ENCODE data around the gene CTSO.
"Not testable (repeated sequence)": the region's sequence is repeated elsewhere in the genome, so short reads cannot be mapped to it uniquely, and the experiment has no call there.

The CTSO gene

DNA sequence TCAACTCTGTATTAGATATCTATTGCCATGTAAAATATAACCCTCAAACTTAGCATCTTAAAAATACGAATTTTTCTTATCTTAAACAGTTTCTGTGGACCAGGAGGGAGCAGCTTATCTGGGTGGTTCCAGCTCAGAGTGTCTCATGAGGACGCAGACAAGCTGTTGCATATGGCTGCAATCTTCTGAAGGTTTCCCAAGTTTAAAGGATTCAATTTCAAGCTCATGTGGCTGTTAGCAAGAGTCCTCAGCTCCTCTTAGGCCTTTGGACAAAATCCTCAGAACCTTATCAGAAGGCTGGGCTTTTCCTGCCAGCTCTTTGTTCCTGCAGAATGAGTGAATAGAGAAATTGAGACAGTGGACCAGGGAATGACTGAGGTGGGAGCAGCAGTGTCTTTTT, 2.8 kb upstream of the CTSO start:
- DNase-seq (ENCODE audit: extremely low read depth in 1 of 2, low read depth in 1 of 2), result no peak

DNA sequence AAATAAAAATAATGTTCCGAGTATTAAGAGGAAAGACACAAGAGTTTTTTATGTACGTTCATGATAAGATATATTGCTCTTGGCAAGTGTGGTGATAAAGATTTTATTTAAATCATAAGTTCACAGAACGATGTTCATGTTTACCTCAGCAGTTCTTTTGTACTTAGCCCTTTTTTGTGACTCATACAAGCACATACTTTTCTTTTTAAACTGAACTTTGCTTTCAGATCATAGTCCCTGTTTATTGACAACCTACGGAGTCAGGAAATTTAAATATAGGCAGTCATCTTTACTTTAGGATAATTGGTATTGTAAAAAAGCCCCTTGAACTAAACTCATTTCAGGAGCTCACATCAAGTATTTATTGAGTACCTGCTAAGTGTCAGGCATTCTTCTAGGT, 1.3 kb upstream of the CTSO start:
- no peak for DNase-seq (ENCODE audit: extremely low read depth in 1 of 2, low read depth in 1 of 2)

DNA sequence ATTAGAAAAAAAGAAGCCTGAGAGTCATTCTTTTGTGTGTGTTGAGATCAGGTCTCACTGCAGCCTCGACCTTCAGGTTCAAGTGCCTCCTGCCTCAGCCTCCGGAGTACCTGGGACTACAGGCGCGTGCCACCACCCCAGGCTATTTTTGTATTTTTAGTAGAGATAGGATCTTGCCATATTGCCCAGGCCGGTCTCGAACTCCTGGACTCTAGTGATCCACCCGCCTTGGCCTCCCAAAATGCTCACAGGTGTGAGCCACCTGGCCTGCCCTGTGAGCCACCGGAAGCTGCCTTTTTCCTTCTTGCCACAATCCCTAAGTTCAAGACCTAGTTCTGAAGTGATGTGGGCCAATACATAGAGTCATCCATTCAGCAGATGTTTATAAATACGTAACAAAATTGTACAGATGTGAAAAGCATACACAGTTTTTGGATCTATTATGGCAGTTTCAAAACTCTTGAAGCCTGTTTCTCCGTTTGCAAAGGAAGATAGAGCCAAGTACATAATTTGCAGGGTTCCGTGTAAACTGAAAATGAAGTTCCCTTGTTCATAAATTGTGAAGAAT, 536 bp upstream of the CTSO start:
- DNase-seq (ENCODE audit: extremely low read depth in 1 of 2, low read depth in 1 of 2), result no peak

DNA sequence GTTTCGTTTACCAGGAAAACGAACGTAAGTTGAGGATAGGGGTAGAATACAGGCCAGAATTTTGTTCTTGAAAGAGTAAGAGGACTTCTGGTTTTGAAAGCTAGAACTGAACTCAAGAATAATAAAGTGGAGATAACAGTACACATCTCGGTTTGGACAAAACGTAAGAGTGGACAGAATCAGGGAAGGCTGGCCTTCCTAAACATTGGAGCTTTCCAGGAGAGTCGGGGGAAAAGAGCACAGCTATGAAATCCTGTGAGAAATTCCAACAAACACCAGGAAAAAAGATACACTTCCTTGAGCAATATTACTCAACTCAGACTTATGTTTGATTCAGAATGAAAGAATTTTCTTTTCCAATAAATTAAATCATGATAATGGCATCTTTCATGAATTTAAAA, 1.2 kb downstream of the CTSO start:
- no peak for DNase-seq (ENCODE audit: extremely low read depth in 1 of 2, low read depth in 1 of 2)

- no peak for DNase-seq (ENCODE audit: extremely low read depth in 1 of 2, low read depth in 1 of 2)
Observed at GRCh38 chr4:155950461-155950860, 3.2 kb downstream of the CTSO start.

- no peak for DNase-seq (ENCODE audit: extremely low read depth in 1 of 2, low read depth in 1 of 2)
Observed at GRCh38 chr4:155948541-155948940, 5.1 kb downstream of the CTSO start.

DNA sequence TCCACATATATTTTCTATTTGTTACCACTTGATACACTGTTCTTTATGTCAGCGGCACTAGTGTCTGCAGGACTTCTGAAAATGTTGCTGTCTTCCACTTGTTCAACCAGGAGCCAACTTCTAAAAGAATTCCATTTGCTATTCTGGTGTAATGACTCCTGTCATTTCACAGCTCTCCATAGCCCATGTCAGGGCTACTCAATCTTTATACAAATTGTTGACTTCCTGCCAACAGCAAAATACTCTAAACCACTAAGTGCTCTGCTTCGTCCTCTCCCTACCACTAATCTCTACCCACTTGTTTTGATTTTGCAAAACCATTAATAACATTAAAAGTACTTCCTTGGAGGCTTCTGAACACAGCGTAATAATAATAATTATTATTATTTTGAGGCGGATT, 7.2 kb downstream of the CTSO start:
- DNase-seq (ENCODE audit: extremely low read depth in 1 of 2, low read depth in 1 of 2), result no peak

GRCh38 chr4:155944516-155944915, 9.2 kb downstream of the CTSO start:
- DNase-seq (ENCODE audit: extremely low read depth in 1 of 2, low read depth in 1 of 2), result no peak

- no peak for DNase-seq (ENCODE audit: extremely low read depth in 1 of 2, low read depth in 1 of 2)
Observed at GRCh38 chr4:155943605-155944291, 9.9 kb downstream of the CTSO start.

- DNase-seq (ENCODE audit: extremely low read depth in 1 of 2, low read depth in 1 of 2), result no peak
Observed at GRCh38 chr4:155941820-155942219, 11.8 kb downstream of the CTSO start.

GRCh38 chr4:155941085-155941790, 12.4 kb downstream of the CTSO start:
- no peak for DNase-seq (ENCODE audit: extremely low read depth in 1 of 2, low read depth in 1 of 2)

- DNase-seq (ENCODE audit: extremely low read depth in 1 of 2, low read depth in 1 of 2), result no peak
Observed at GRCh38 chr4:155935389-155935986, 18.2 kb downstream of the CTSO start.

GRCh38 chr4:155934634-155935033, 19.0 kb downstream of the CTSO start:
- DNase-seq (ENCODE audit: extremely low read depth in 1 of 2, low read depth in 1 of 2), result not testable (repeated sequence)

DNA sequence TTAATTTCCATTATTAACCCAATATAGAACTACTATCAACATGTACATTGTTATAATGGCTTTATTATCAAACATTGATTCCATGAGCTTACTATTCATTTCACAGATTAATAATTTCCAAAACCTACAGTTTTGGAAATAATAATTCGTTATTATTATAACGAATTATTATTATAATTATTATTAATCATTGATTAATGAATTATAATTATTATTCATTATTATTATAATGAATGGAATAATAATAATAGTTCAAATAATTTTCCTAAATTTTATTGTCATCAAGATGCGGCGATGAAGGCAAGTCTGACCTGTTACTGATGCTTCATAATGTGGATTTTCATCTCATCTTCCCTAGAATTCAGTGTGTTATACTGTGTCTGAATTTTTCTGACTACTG, 22.0 kb downstream of the CTSO start:
- no peak for DNase-seq (ENCODE audit: extremely low read depth in 1 of 2, low read depth in 1 of 2)

- no peak for DNase-seq (ENCODE audit: extremely low read depth in 1 of 2, low read depth in 1 of 2)
Observed at GRCh38 chr4:155930330-155930729, 23.3 kb downstream of the CTSO start.

- DNase-seq (ENCODE audit: extremely low read depth in 1 of 2, low read depth in 1 of 2), result no peak
Observed at GRCh38 chr4:155929833-155930232, 23.8 kb downstream of the CTSO start.

DNA sequence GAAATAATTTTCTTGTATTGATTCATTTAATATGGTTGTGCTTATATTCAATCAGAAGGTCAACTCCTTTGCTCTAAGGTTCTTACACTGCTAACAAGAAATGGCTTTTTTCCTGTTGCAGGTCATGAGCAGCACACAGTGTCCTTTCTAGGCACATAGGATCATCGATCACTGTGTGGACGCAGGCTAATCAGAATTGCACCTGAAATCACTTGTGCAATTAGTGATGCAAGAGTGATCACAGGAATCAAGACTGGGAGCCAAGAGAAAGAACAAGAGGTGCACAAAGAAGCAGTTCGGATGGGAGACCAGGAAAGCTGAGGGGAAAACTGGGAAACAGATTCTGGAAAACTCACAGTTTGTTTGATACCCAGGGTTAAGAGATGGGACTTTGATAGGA, 29.0 kb downstream of the CTSO start:
- DNase-seq (ENCODE audit: extremely low read depth in 1 of 2, low read depth in 1 of 2), result no peak

DNA sequence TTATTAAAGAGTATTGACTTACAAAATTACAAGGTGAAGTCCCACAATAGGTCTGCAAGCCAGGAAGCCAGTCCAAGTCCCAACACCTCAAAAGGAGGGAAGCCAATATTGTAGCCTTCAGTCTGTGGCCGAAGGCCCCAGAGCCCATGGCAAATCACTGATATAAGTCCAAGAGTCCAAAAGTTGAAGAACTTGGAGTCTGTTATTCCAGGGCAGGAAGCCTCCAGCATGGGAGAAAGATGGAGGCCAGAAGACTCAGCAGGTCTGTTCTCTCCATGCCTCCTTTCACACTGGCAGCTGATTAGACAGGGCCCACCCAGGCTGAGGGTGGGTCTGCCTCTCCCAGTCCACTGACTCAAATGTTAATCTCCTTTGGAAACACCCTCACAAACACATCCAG, 32.1 kb downstream of the CTSO start:
- DNase-seq (ENCODE audit: extremely low read depth in 1 of 2, low read depth in 1 of 2), result no peak

DNA sequence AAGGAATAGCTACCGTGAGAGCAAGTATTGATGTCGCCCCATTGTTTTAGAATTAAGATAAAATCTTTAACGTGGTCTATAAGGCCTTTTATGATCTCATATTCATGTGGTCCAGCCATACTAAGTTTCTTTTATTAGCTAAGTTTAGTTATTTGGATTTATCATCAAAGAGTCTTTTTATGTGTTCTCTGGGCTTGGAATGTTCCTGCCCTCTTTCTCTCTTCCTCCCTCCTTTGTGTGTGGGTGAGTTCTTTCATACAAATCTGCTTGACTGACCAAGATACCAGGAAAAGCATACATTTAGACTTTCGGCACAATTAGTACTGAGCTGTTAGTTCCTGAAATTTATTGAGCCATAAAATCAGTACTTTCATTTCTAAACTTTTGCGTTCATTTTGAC, 38.9 kb downstream of the CTSO start:
- DNase-seq (ENCODE audit: extremely low read depth in 1 of 2, low read depth in 1 of 2), result no peak

GRCh38 chr4:155911905-155912304, 41.8 kb downstream of the CTSO start:
- DNase-seq (ENCODE audit: extremely low read depth in 1 of 2, low read depth in 1 of 2), result no peak

GRCh38 chr4:155909615-155910226, 43.9 kb downstream of the CTSO start:
- no peak for DNase-seq (ENCODE audit: extremely low read depth in 1 of 2, low read depth in 1 of 2)
